BLaER1 treated with 17β-estradiol and CSF1 and Interleukin-3, amounts not matched to agents 10 nM and 100 nM (cell line): ENCODE results near the gene ALKBH8.
"Not testable (repeated sequence)": the region's sequence is repeated elsewhere in the genome, so short reads cannot be mapped to it uniquely, and the experiment has no call there.

Experiments
- H3K27ac ChIP-seq, 11 experiments: shearing (Covaris generic); formaldehyde crosslinking; 2 replicates each; pipeline ENCODE4 v1.8.1; 2022
- H3K27me3 ChIP-seq, 11 experiments: shearing (Covaris generic); formaldehyde crosslinking; 2 replicates each; pipeline ENCODE4 v1.8.1; 2022
- H3K36me3 ChIP-seq, 11 experiments: shearing (Covaris generic); formaldehyde crosslinking; 2 replicates each; pipeline ENCODE4 v1.8.1; 2022
- H3K4me1 ChIP-seq, 10 experiments: shearing (Covaris generic); formaldehyde crosslinking; 2 replicates each; pipeline ENCODE4 v1.8.1; 2022
- H3K4me2 ChIP-seq, 11 experiments: shearing (Covaris generic); formaldehyde crosslinking; 2 replicates each; pipeline ENCODE4 v1.8.1; 2022
- H3K4me3 ChIP-seq, 10 experiments: shearing (Covaris generic); formaldehyde crosslinking; 2 replicates each; pipeline ENCODE4 v1.8.1; 2022
- H3K9ac ChIP-seq, 11 experiments: shearing (Covaris generic); formaldehyde crosslinking; 2 replicates each; pipeline ENCODE4 v1.8.1; 2022
- H3K9me3 ChIP-seq, 11 experiments: shearing (Covaris generic); formaldehyde crosslinking; replicated peaks in 1 of 11; 2 replicates each; pipeline ENCODE4 v1.8.1; 2022
- H4K20me1 ChIP-seq, 11 experiments: shearing (Covaris generic); formaldehyde crosslinking; 2 replicates each; pipeline ENCODE4 v1.8.1; 2022
- Cebpa-rat ChIP-seq, 11 experiments: shearing (Covaris generic); IDR thresholded peaks; 2 replicates each; pipeline ENCODE4 v1.8.1; 2022

The ALKBH8 gene

DNA sequence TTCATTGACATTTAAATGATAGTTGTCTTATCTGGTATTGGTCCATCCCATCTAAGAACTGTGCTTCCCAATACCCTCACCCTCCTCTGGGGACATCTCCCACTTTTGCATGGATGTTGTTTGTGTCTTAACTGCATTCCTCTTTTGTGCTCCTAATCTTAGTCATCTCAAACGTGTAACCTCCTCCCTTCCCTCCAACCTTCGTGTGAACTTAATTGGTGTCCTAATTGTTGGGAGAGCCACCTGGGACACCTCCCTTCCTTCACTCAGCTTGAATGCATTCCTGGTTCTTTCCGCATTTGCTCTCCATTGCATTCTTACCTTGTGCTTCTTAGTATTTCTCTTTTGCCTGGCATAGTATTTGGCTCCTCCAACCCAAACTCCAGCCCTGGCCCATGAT is 15.6 kb upstream of the ALKBH8 start:
- no peaks in the 10 kb centered on the region for H4K20me1 ChIP-seq
- no peak overlapping the region for H3K4me2 ChIP-seq
- no peaks in the 10 kb centered on the region for H3K27me3 ChIP-seq

DNA sequence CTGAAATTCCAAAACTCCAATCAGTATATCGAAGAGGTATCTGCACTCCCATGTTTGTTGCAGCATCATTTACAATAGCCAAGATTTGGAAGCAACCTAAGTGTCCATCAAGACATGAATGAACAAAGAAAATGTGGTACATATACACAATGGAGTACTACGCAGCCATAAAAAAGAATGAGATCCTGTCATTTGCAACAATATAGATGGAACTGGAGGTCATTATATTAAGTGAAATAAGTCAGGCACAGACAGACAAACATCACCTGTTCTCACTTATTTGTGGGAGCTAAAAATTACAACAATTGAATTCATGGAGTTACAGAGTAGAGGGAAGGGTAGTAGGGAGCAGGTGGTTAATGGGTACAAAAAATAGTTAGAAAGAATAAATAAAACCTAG is 13.6 kb upstream of the ALKBH8 start:
- H3K9me3 ChIP-seq, H3K9ac ChIP-seq: not testable (repeated sequence)

More for the DNA sequence above, 15.6 kb upstream of the ALKBH8 start:
- H3K36me3 ChIP-seq = no peaks in the 10 kb centered on the region
- H3K9ac ChIP-seq = no peak overlapping the region
- no peaks in the 10 kb centered on the region for H3K4me1 ChIP-seq
- no peak overlapping the region for H3K4me3 ChIP-seq
- no peak overlapping the region for H3K27ac ChIP-seq
- H3K9me3 ChIP-seq = no peaks in the 10 kb centered on the region
- TF ChIP-seq Cebpa-rat (IDR thresholded peaks at IDR 0.05) = no peak

DNA sequence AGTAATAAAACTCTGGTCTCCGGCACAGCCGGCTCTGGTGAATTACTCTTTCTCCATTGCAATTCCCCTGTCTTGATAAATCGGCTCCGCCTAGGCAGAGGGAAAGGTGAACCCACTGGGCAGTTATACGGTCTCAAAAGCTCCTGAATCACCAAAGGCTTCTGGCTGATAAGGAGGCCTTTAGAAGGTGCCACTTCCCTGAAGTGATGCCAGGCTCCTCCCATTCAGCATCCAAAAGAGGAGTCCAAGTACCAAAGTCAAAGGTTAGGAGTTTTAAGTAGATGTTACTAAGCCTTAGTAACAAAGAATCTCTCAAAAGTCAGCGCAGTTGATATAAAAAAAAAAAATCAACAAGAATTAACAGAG is 11.8 kb upstream of the ALKBH8 start:
- Histone ChIP-seq H3K4me1 (no peaks in the 10 kb centered on the region), H3K9me3 (no peaks in the 10 kb centered on the region), H3K27ac (no peak overlapping the region), H4K20me1 (no peaks in the 10 kb centered on the region), H3K4me3 (no peak overlapping the region), H3K9ac (no peak overlapping the region), H3K27me3 (no peaks in the 10 kb centered on the region), H3K4me2 (no peak overlapping the region), H3K36me3 (no peaks in the 10 kb centered on the region)
- TF ChIP-seq Cebpa-rat (IDR thresholded peaks at IDR 0.05) = no peak

More for the DNA sequence above, 13.6 kb upstream of the ALKBH8 start:
- not testable (repeated sequence) for H3K4me3 ChIP-seq, H3K27ac ChIP-seq, H3K36me3 ChIP-seq, H4K20me1 ChIP-seq, H3K4me1 ChIP-seq, H3K4me2 ChIP-seq, H3K27me3 ChIP-seq

DNA sequence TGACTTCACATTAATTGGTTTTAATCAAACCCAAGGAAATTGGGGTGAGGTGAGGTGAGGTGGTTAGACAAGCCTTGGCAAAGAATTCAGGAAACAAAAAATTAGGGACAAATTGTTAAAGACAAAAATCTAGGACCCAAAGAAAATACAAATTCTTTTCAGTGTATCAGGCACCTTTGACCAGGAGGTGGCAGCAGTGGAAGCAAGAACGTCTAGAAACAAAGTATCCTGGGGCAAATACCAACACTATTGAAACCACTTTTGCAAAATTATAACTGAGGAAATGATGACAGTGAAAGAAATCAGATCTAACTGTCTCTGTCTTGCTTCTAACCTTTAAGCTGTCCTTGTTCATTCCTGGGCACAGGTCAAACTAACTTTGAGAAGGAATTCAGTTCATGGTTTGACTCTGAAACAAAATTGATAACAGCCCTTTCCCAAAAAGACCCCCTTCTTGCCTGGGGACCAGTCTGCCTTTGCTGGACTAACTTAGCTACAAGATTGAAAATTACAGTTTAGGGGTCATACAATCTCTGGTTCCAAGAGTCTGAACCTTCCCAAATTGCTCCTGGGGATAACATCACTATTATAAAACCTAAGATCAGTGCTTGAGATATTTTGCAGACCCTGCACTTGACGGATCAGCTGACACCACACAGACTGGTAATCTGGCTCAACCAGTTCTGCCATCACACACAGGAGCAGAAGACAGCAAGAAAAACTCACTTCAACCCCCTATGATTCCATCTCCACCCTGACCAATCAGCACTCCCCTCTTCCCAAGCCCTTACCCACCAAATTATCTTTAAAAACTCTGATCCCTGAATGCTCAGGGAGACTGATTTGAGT is 11.2 kb upstream of the ALKBH8 start:
- not testable (repeated sequence) for H3K9ac ChIP-seq, H3K4me1 ChIP-seq, H4K20me1 ChIP-seq, H3K4me3 ChIP-seq, H3K27me3 ChIP-seq, H3K27ac ChIP-seq, H3K36me3 ChIP-seq, H3K9me3 ChIP-seq, H3K4me2 ChIP-seq

DNA sequence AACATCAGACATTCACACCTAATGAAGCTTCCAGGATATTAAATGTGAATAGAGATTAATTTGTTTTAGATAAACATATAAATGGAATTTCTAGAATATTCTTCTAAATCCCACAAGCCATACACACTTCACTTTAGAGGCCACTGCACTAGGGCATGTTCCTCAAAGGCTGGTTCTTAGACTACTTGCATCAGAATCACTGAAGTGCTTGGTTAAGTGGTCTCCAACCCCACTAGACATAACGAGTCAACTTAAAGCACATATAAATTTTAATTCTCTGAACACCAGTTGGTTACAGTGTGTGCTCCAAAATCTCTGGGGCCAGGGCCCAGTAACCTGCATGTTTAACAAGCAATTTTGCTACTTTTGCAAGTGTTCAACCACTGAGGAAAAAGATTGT is 7.9 kb upstream of the ALKBH8 start:
- Histone ChIP-seq H3K9me3 (no peaks in the 10 kb centered on the region), H3K9ac (no peak overlapping the region), H3K36me3 (no peaks in the 10 kb centered on the region), H3K4me2 (no peak overlapping the region), H3K4me1 (peaks cover 0 to 4% (median 1%) of the 10 kb centered on the region in 10 experiments; a peak in 14 of 20 replicates), H3K4me3 (no peak overlapping the region), H4K20me1 (no peaks in the 10 kb centered on the region), H3K27me3 (no peaks in the 10 kb centered on the region), H3K27ac (no peak overlapping the region)
- TF ChIP-seq Cebpa-rat (IDR thresholded peaks at IDR 0.05) = no peak

DNA sequence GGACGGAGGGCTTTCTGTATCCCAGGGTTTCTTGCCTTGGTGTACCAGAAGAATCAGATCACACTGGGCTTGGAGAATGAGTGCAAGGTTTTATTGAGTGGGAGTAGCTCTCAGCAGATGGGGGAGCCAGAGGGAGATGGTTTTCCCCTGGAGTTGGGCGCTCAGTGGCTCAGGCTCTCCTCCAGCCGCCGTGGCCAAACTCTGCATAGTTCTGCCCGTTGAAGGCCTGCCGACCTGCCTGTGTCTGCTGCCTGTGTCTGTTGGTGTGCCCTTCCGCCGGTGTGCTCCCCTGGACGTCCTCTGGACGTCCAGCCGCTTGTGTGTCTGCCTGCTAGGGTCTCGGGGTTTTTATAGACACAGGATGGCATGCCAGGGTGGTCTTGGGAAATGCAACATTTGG is 4.5 kb upstream of the ALKBH8 start:
- no peak overlapping the region for H3K4me3 ChIP-seq
- H3K9me3 ChIP-seq = no peaks in the 10 kb centered on the region
- no peaks in the 10 kb centered on the region for H3K36me3 ChIP-seq
- peaks cover 26 to 32% (median 28%) of the 10 kb centered on the region in 10 experiments for H3K4me1 ChIP-seq
- no peak overlapping the region for H3K27ac ChIP-seq
- H3K4me2 ChIP-seq = no peak overlapping the region
- no peak overlapping the region for H3K9ac ChIP-seq
- H4K20me1 ChIP-seq = no peaks in the 10 kb centered on the region
- H3K27me3 ChIP-seq = no peaks in the 10 kb centered on the region
- TF ChIP-seq Cebpa-rat (IDR thresholded peaks at IDR 0.05) = no peak

DNA sequence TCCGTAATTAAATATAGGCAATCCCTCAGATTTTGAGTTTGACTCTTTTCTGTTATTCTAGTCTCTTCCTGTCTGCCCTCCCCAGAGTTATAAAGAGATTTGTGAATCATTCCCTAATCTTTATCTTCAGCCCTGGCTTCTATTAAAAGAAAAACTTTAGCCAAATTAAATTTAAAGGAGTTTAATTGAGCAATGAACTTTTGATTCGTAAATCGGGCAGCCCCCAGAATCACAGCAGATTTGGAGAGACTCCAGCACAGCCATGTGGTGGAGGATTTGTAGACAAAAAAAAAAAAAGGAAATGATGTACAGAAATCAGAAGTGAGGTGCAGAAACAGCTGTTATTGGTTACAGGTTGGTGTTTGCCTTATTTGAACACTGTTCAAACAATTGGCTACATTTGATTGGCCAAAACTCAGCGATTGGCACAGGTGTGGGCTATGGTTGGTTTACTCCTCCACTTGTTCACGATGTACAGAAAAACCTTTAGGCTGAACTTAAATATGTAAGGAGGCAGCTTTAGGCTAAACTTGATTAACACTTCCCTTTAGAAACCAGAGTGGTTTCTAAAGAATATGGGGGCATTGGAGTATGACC is 2.3 kb upstream of the ALKBH8 start:
- Histone ChIP-seq H3K36me3 (no peaks in the 10 kb centered on the region), H3K4me1 (peaks cover 47 to 52% (median 49%) of the 10 kb centered on the region in 10 experiments), H3K9ac (peak overlapping the region in 1 of 11 experiments; percentile 59; a peak in 1 of 22 replicates), H3K4me2 (peak overlapping the region; percentile 38 to 88 (median 59)), H3K4me3 (no peak overlapping the region), H3K27ac (peak overlapping the region in 4 of 11 experiments; percentile 4 to 22 (median 10); a peak in 4 of 22 replicates), H3K9me3 (no peaks in the 10 kb centered on the region), H3K27me3 (no peaks in the 10 kb centered on the region), H4K20me1 (no peaks in the 10 kb centered on the region)
- TF ChIP-seq Cebpa-rat (IDR thresholded peaks at IDR 0.05) = no peak

DNA sequence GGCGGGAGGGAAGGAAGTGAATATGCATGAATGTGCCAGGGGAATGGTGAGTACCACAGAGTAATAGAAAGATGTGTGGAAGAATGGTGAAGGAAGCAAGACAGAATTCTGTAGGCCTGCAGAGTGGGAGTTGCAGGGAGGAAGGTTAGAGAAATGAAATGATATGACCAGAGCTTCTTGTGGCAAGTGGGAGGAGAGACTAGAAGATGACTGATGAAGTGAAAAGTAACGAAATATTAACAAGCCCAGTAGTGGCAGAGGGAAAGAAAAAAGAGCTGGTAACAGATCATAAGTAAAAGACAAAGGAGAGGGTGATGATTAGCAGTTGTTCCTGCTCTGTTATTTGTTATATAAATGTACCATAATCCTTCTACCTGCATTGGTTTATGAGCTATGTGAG is 1.0 kb upstream of the ALKBH8 start:
- H3K27me3 ChIP-seq = no peaks in the 10 kb centered on the region
- H3K4me3 ChIP-seq = peak overlapping the region in 2 of 10 experiments; percentile 72 to 74; a peak in 3 of 20 replicates
- H3K27ac ChIP-seq = no peak overlapping the region; a peak in 1 of 22 replicates
- no peak for TF ChIP-seq Cebpa-rat (IDR thresholded peaks at IDR 0.05)
- peak overlapping the region in 10 of 11 experiments; percentile 73 to 96 (median 82); a peak in 20 of 22 replicates for H3K4me2 ChIP-seq
- H3K9me3 ChIP-seq = no peaks in the 10 kb centered on the region
- H4K20me1 ChIP-seq = no peaks in the 10 kb centered on the region
- H3K9ac ChIP-seq = no peak overlapping the region
- H3K36me3 ChIP-seq = peaks cover 0 to 6% (median 0%) of the 10 kb centered on the region in 11 experiments; a peak in 1 of 22 replicates
- H3K4me1 ChIP-seq = peaks cover 49 to 63% (median 54%) of the 10 kb centered on the region in 10 experiments

DNA sequence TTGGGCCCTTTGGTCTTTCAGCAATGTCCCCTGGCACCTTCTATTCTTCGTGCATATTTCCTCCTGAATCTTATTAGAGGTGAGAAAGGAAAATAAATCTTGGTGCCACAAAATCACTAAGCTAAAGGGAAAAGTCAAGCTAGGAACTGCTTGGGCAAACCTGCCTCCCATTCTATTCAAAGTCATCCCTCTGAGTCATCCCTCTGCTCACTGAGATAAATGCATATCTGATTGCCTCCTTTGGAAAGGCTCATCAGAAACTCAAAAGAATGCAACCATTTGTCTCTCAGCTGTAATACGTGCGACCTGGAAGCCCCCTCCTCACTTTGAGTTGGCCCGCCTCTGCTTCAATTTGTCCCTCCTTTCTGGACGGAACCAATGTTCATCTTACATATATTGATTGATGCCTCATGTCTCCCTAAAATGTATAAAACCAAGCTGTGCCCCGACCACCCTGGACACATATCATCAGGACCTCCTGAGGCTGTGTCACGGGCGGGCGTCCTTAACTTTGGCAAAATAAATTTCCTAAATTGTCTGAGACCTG is 493 bp upstream of the ALKBH8 start:
- Histone ChIP-seq H3K9ac (peak overlapping the region; percentile 76 to 91 (median 86)), H3K27ac (peak overlapping the region; percentile 73 to 93 (median 90)), H3K4me2 (peak overlapping the region; percentile 73 to 96 (median 83)), H3K4me3 (peak overlapping the region; percentile 62 to 80 (median 74)), H3K4me1 (peaks cover 49 to 63% (median 54%) of the 10 kb centered on the region in 10 experiments)
- H4K20me1 ChIP-seq, H3K9me3 ChIP-seq, H3K27me3 ChIP-seq, H3K36me3 ChIP-seq: not testable (repeated sequence)
